Neural cell (in vitro differentiated cells): ENCODE data around the gene CCDC30. TPM values are rescaled to one million over a fixed set of nuclear protein-coding genes. Genes with fewer than 3 reads are reported as not detected.
"Not testable (repeated sequence)": the region's sequence is repeated elsewhere in the genome, so short reads cannot be mapped to it uniquely, and the experiment has no call there.

Experiments used
- H2AFZ ChIP-seq: fragments of 200-600, 300-800 bp; sonication (generic), shearing (Covaris generic); 2 replicates; pipeline ENCODE4 v1.6.0; 2014; ENCODE audit warnings: low read depth, mild to moderate bottlenecking, antibody characterized with exemption, low read length, moderate library complexity
- H3F3A ChIP-seq: fragments of 200-600 bp; shearing (Covaris generic); 2 replicates; pipeline ENCODE4 v1.6.1; 2016; ENCODE audit warnings: mild to moderate bottlenecking, moderate library complexity, mixed read lengths, antibody characterized with exemption, low read length; ENCODE audit not compliant: insufficient read depth, poor library complexity, severe bottlenecking
- H3K27ac ChIP-seq: fragments of 200-600, 300-800 bp; sonication (generic), shearing (Covaris generic); 2 replicates; pipeline ENCODE4 v1.5.1; 2014; ENCODE audit warnings: mild to moderate bottlenecking, low read length, moderate library complexity
- H3K27me3 ChIP-seq: fragments of 300-800, 200-600 bp; sonication (generic), shearing (Covaris generic); 2 replicates; pipeline ENCODE4 v1.6.0; 2014; ENCODE audit warnings: mild to moderate bottlenecking, low read depth, low read length, moderate library complexity; ENCODE audit not compliant: insufficient read depth
- H3K36me3 ChIP-seq: fragments of 300-800, 200-600 bp; sonication (generic), shearing (Covaris generic); 2 replicates; pipeline ENCODE4 v1.5.1; 2014; ENCODE audit warnings: mild to moderate bottlenecking, antibody characterized with exemption, low read length, moderate library complexity; ENCODE audit not compliant: insufficient read depth
- H3K4me2 ChIP-seq: fragments of 300-800, 200-600 bp; sonication (generic), shearing (Covaris generic); 2 replicates; pipeline ENCODE4 v1.6.0; 2014; ENCODE audit warnings: mild to moderate bottlenecking, low read length
- H3K4me3 ChIP-seq: fragments of 300-800, 200-600 bp; sonication (generic), shearing (Covaris generic); 2 replicates; pipeline ENCODE4 v1.5.1; 2014; ENCODE audit warnings: mild to moderate bottlenecking, low read length, moderate library complexity
- H3K79me2 ChIP-seq: fragments of 200-600 bp; shearing (Covaris generic); replicated peaks from 2 replicates; pipeline ENCODE4 v1.6.0; 2014; ENCODE audit warnings: mild to moderate bottlenecking, low read length, moderate library complexity; ENCODE audit not compliant: insufficient read depth
- H3K9ac ChIP-seq: fragments of 300-800, 200-600 bp; sonication (generic), shearing (Covaris generic); 2 replicates; pipeline ENCODE4 v1.6.1; 2016; ENCODE audit warnings: mild to moderate bottlenecking, low read length, mixed read lengths
- H3K9me2 ChIP-seq: fragments of 200-600 bp; shearing (Covaris generic); 2 replicates; pipeline ENCODE4 v1.6.1; 2016; ENCODE audit warnings: mild to moderate bottlenecking, low read length, mixed read lengths; ENCODE audit not compliant: insufficient read depth
- H3K9me3 ChIP-seq: fragments of 200-600, 300-800 bp; sonication (generic), shearing (Covaris generic); 2 replicates; pipeline ENCODE4 v1.6.1; 2016; ENCODE audit warnings: mild to moderate bottlenecking, mixed run types, low read length, moderate library complexity, mixed read lengths
- H4K20me1 ChIP-seq: fragments of 200-600 bp; shearing (Covaris generic); 2 replicates; pipeline ENCODE4 v1.6.1; 2016; ENCODE audit warnings: mild to moderate bottlenecking, mixed run types; ENCODE audit not compliant: insufficient read depth
- EP300 ChIP-seq: fragments of 450-650 bp; conservative IDR thresholded peaks from 2 replicates; pipeline ENCODE4 v1.6.1; 2014; ENCODE audit warnings: antibody characterized with exemption, mild to moderate bottlenecking, moderate library complexity; ENCODE audit not compliant: poor library complexity, severe bottlenecking
- EZH2 ChIP-seq: fragments of 200-600, 300-800 bp; shearing (Covaris generic), sonication (generic); IDR thresholded peaks from 2 replicates; pipeline ENCODE4 v1.6.1; 2014; ENCODE audit warnings: antibody characterized with exemption, low read length, borderline replicate concordance, mild to moderate bottlenecking; ENCODE audit not compliant: insufficient read depth, poor library complexity, severe bottlenecking
- MXI1 ChIP-seq: fragments of 450-650 bp; conservative IDR thresholded peaks from 2 replicates; pipeline ENCODE4 v1.6.1; 2014; ENCODE audit warnings: antibody characterized with exemption, mild to moderate bottlenecking; ENCODE audit not compliant: poor library complexity, severe bottlenecking
- POLR2AphosphoS5 ChIP-seq: IDR thresholded peaks from 2 replicates; pipeline ENCODE4 v1.6.1; 2012
- RAD21 ChIP-seq: fragments of 450-650 bp; conservative IDR thresholded peaks from 2 replicates; pipeline ENCODE4 v1.6.1; 2014; ENCODE audit warnings: antibody characterized with exemption, mild to moderate bottlenecking, moderate library complexity
- REST ChIP-seq: IDR thresholded peaks from 2 replicates; pipeline ENCODE4 v1.6.1; 2012; ENCODE audit warnings: borderline replicate concordance
- SMC3 ChIP-seq: fragments of 450-650 bp; conservative IDR thresholded peaks from 2 replicates; pipeline ENCODE4 v1.6.1; 2014; ENCODE audit warnings: antibody characterized with exemption, mild to moderate bottlenecking, moderate library complexity; ENCODE audit not compliant: poor library complexity
- TAF1 ChIP-seq: IDR thresholded peaks from 2 replicates; pipeline ENCODE4 v1.6.1; 2012; ENCODE audit warnings: low read depth
- polyA plus RNA-seq: library from polyadenylated mRNA; depleted of rRNA; stranded (reverse); fragments of >200 nt; gene quantifications from 2 replicates; pipeline ENCODE4 v1.2.3, GENCODE V29; 2014
- TF ChIP-seq, protein P1 (sequence below): fragments of 450-650 bp; IDR thresholded peaks from 2 replicates; pipeline ENCODE4 v1.5.1; 2014; ENCODE audit warnings: antibody characterized with exemption, mild to moderate bottlenecking, moderate library complexity; ENCODE audit not compliant: poor library complexity, severe bottlenecking

Gene CCDC30
- polyA plus RNA-seq, 1 donor from 2014 or later, result 13.2 TPM

DNA sequence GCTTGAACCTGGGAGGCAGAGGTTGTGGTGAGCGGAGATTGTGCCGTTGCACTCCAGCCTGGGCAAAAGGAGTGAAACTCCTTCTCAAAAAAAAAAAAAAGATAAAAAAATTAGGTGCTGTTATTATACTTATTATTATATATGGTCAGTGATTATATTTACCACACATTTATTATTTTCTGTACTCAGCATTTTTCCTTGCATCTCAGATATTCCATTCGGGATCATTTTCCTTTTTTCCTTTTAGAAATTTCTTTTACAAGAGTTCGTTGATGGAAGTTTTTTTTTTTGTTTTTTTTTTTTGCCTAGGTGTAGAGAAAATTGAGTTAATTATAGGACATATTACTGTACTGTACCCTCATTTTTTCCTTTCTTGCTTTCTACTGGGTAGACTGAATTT is 13.5 kb downstream of the CCDC30 start:
- no peaks in the 10 kb centered on the region for H3K79me2 ChIP-seq
- no peak overlapping the region for H2AFZ ChIP-seq
- no peak overlapping the region for H3K4me2 ChIP-seq
- H3K9me3 ChIP-seq, result no peaks in the 10 kb centered on the region
- H3K27me3 ChIP-seq, result no peaks in the 10 kb centered on the region
- H3K9me2 ChIP-seq, result no peaks in the 10 kb centered on the region
- H4K20me1 ChIP-seq, result no peaks in the 10 kb centered on the region
- H3K4me3 ChIP-seq, result no peak overlapping the region
- no peak overlapping the region for H3K9ac ChIP-seq
- no peak for TF ChIP-seq SMC3
- no peak for TF ChIP-seq EZH2
- no peak for TF ChIP-seq EP300
- no peak for TF ChIP-seq REST
- no peak for TF ChIP-seq TAF1
- no peaks in the 10 kb centered on the region for H3K36me3 ChIP-seq
- no peaks in the 10 kb centered on the region for H3F3A ChIP-seq
- H3K27ac ChIP-seq, result no peak overlapping the region

DNA sequence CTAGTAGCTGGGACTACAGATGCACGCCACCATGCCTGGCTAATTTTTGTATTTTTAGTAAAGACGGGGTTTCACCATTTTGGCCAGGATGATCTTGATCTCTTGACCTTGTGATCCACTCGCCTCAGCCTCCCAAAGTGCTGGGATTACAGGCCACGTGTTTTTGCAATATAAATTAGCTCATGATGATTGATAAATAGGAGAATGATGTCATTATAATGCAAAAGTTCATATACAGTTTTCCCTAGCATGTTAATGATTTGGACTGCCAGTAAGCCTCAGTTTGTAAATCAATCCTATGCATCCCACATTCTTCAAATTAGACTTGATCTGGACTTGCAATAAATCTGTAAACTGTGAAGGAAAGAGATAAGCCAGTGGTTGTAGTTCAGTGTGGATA is 14.3 kb downstream of the CCDC30 start:
- H3K4me2 ChIP-seq, H4K20me1 ChIP-seq, H2AFZ ChIP-seq, H3K79me2 ChIP-seq, H3K4me3 ChIP-seq, H3K36me3 ChIP-seq, H3K27ac ChIP-seq, H3F3A ChIP-seq, H3K9me2 ChIP-seq, H3K9me3 ChIP-seq, H3K9ac ChIP-seq, H3K27me3 ChIP-seq: not testable (repeated sequence)

GRCh38 chr1:42477775-42478174 is 14.7 kb downstream of the CCDC30 start:
- Histone ChIP-seq H3K9ac (no peak overlapping the region), H3K9me3 (no peaks in the 10 kb centered on the region), H3K4me2 (no peak overlapping the region), H3K9me2 (no peaks in the 10 kb centered on the region), H3K36me3 (peaks cover 2% of the 10 kb centered on the region), H3K27me3 (no peaks in the 10 kb centered on the region), H2AFZ (no peak overlapping the region), H3K27ac (no peak overlapping the region), H3K4me3 (no peak overlapping the region), H3F3A (no peaks in the 10 kb centered on the region), H4K20me1 (no peaks in the 10 kb centered on the region), H3K79me2 (no peaks in the 10 kb centered on the region)
- TF ChIP-seq MXI1 (no peak), POLR2AphosphoS5 (no peak), EP300 (no peak), EZH2 (no peak), REST (no peak), RAD21 (no peak), TAF1 (no peak), SMC3 (no peak)
- TF ChIP-seq, protein P1, sequence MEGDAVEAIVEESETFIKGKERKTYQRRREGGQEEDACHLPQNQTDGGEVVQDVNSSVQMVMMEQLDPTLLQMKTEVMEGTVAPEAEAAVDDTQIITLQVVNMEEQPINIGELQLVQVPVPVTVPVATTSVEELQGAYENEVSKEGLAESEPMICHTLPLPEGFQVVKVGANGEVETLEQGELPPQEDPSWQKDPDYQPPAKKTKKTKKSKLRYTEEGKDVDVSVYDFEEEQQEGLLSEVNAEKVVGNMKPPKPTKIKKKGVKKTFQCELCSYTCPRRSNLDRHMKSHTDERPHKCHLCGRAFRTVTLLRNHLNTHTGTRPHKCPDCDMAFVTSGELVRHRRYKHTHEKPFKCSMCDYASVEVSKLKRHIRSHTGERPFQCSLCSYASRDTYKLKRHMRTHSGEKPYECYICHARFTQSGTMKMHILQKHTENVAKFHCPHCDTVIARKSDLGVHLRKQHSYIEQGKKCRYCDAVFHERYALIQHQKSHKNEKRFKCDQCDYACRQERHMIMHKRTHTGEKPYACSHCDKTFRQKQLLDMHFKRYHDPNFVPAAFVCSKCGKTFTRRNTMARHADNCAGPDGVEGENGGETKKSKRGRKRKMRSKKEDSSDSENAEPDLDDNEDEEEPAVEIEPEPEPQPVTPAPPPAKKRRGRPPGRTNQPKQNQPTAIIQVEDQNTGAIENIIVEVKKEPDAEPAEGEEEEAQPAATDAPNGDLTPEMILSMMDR, result no peak
